MM.1S (cell line): ENCODE results near the gene CTBP1.

Source experiments
- CTCF ChIP-seq: fragments of 300-600 bp; sonication (generic); IDR thresholded peaks from 2 replicates; pipeline ENCODE4 v1.5.1; 2016; ENCODE audit warnings: antibody characterized with exemption, low read length, mixed read lengths
- EZH2 ChIP-seq: fragments of 300-600 bp; sonication (generic); optimal IDR thresholded peaks from 2 replicates; pipeline ENCODE3; 2017; ENCODE audit warnings: low read depth, mild to moderate bottlenecking, antibody characterized with exemption, low read length, mixed read lengths

DNA sequence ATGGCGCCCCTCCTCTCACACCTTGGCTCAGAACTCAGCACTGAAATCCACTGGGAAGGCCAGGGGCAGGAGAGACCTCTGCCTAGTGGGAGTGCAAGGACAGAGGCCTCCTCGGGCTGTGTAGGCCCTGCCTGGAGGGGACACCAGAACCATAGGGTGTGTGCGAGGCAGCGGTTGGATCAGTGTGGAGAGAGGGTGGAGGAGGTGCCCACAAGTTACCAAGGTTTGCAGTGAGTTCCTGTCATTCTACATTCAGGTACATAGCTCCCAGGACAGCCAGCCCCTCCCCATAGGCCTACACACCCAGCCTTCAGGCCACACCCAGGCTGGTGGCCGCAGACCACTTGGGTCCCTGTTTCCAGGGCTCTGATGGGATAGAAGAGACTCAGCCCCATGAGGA is 57.3 kb downstream of the CTBP1 start:
- no peak for TF ChIP-seq CTCF
- no peak for TF ChIP-seq EZH2
